Measurements from ENCODE around the gene MACF1.
"Not testable (repeated sequence)": the region's sequence is repeated elsewhere in the genome, so short reads cannot be mapped to it uniquely, and the experiment has no call there.

MACF1 gene

DNA sequence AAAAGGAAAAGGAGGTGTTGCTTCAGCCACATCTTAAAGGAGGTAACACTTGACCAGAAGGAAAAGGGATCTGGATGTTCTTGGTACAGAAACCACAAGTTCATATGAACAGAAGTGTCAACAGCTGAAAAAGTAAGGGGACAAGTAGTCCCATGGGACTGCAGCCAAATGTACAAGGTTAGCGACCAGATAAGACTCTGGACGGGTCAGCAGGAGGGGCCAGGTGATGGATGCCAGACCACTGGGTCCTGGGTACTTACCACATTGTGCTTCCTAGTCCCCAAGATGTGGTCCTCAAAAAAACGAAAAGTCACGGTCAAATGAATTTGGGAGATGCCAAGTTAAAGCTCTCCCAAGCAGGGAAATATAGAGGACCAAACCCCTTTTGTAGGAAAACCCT, 270.3 kb downstream of the MACF1 start:
- no peak for DNase-seq

DNA sequence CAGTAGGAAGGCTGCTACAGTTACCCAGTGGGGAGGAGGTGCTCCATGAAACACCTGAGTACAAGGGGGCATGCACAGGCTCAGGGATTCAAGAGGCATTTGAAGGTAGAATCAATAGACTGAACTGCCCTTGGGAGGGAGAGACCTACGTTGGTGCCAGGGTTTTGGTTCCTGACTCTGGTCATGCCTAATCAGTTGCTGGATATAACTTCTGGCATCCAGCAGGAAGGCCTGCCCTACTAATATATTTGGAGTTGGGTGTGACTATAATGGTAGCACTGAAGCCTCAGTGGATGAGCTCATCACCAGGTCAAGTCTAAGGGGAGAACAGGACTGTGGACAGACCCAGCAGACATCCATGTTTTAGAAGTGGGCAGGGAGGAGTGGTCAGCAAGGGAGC, 271.1 kb downstream of the MACF1 start:
- not testable (repeated sequence) for DNase-seq

GRCh38 chr1:39478126-39478915, 273.8 kb downstream of the MACF1 start:
- DNase-seq: no peak

GRCh38 chr1:39481289-39481688, 276.8 kb downstream of the MACF1 start:
- no peak for DNase-seq

DNA sequence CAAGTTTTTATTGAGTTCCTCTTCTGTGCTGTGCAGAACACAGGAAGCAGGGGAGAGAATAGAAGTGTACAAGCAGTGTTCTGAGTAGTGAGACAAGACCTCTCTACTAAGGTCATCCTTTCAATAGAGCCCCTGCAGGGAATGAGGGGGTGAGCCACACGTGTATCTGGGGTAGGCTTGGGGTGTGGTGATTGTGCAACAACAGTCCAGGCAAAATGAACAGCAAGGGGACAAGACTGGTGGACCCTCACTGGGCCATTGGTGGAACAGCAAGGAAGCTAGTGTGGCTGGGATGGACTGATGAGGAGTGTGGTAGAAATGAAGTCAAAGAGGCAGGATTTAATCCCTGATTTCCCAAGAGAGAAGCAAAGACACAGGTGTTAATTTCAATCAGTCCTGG, 278.8 kb downstream of the MACF1 start:
- DNase-seq: no peak

- DNase-seq: no peak
Measured at GRCh38 chr1:39484564-39484963, 280.1 kb downstream of the MACF1 start.

- no peak for DNase-seq
Measured at GRCh38 chr1:39485046-39485803, 280.7 kb downstream of the MACF1 start.

DNA sequence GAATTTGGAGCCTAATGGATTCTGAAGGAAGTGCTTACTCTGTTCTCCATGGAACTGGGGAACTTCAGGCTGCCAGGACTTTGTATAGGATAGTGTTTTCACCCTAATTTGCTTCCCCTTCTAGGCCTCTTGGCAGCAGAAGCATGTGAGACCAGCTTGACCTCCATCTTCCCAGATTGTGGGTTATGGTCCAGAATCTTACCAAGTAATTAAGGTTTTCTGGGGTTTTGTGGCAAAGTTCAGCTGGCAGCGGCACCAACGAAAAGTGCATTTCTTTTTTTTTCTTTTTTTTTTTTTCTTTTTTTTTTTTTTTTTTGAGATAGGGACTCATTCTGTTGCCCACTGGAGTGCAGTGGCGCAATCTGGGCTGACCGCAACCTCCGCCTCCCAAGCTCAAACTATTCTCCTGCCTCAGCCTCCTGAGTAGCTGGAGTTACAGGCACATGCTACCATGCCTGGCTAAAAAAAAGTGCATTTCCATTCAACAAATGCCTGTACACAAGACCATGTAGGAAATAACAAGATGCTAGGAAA, 283.6 kb downstream of the MACF1 start:
- no peak for DNase-seq

GRCh38 chr1:39488793-39489566, 284.5 kb downstream of the MACF1 start:
- no peak for DNase-seq

GRCh38 chr1:39489567-39490239, 285.2 kb downstream of the MACF1 start:
- no peak for DNase-seq

GRCh38 chr1:39490596-39491145, 286.2 kb downstream of the MACF1 start:
- peak; percentile 36 for DNase-seq

- DNase-seq: peak; percentile 89
Measured at GRCh38 chr1:39491146-39491921, 286.8 kb downstream of the MACF1 start, which contains the start of gene BMP8A. BMP8A (plus strand) TSS chr1:39491636; CDS start chr1:39491992, 356 bp downstream.

DNA sequence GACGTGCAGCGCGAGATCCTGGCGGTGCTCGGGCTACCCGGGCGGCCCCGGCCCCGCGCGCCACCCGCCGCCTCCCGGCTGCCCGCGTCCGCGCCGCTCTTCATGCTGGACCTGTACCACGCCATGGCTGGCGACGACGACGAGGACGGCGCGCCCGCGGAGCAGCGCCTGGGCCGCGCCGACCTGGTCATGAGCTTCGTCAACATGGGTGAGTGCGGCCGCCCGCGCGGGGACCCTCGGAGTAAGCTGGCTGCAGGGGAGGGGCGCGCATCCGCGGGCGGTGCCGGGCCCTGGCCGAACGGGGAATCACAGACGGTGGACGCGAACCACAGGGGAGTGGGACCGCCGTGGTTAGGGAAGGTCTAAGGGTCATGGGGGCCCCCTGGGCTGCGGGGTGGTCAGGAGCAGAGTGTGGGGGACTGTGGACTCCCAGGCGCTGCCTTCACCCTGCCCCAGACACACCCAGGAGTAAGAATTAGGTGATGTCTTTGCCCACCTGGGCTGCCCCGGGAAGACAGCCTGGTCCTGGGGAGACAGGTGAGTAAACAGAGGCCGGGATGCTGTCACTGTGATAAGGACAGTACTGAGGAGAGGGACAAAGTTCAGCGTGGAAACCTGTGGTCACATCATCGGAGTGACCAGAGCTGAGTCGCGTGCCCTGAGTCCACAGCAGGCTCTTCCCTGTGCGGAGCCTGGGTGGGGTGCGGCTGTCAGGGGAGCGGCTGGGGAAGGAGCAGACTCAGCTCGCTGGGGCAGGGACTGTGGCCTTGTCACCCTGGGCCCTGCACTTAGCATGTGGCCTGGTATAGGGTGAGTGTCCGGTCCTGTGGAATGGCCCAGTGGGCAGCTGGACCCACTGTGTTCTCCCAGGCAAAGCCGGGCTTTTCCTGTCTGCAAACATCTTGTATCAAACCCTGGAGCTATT, 287.9 kb downstream of the MACF1 start:
- DNase-seq: not testable (repeated sequence)

- DNase-seq: not testable (repeated sequence)
Measured at GRCh38 chr1:39493043-39493810, 288.7 kb downstream of the MACF1 start.

DNA sequence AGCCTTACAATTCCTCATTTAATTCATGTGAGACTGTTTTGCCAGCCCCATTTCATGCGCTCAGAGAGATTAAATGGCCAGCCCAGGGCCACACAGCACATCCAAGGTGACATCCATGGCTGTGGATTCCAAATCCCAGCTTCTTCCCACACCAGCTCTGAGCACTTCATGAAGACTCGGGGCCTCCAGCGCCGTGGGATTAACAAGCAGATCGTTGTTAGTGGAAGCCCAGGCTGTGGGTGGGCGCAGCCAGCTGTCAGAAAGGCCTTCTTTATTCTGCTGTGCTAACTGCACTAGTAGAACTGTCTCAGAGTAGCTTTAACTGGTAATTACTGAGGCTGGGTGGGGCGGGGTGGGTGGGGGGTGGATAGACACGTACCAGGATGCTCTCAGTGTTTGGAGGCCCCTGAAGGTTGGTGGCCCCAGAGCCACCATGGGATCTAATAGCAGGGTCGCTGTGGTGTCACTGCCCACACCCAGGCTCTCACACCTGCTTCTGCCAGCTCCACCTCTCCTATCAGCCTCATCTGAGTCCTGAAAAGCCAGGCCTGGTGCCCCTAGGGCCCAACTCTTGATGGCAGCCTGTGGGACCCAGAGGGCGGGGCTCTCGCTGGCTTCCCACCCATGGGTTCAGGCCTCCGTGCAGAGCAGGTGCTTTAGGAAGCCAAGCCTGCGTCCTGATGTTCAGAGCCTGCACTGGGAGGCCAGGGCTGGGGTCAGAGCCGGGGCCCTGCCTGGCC, 290.3 kb downstream of the MACF1 start:
- no peak for DNase-seq

DNA sequence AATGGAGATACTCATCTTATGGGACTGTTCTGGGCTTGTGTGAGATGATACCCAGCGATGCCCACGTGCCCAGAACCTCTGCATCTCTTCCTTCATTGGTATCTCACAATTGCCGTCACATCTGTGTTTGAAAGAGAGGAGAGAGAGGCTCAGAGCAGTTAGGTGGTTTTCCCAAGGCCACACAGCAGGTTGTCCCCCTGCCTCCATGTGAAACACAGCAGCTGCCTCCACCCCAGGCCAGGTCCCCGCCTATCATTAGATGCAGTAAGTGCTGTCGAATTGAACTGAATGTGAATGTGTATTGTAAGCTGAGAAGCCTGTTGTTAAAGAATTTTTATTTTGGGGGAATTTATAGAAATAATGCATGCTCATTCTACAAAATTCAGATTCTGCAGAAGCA, 292.0 kb downstream of the MACF1 start:
- DNase-seq: not testable (repeated sequence)

GRCh38 chr1:39497585-39497984, 293.1 kb downstream of the MACF1 start:
- DNase-seq: no peak

GRCh38 chr1:39498096-39498710, 293.7 kb downstream of the MACF1 start:
- DNase-seq: not testable (repeated sequence)
